GM19328 (cell line): ENCODE measurements around the gene BLM.
"Not testable (repeated sequence)": the region's sequence is repeated elsewhere in the genome, so short reads cannot be mapped to it uniquely, and the experiment has no call there.

Experiments
- ATAC-seq: cut with Tn5 transposase; IDR thresholded peaks from one replicate; pipeline ENCODE4 v1.9.1; 2021; ENCODE audit warnings: mild to moderate bottlenecking, moderate library complexity; ENCODE audit not compliant: unreplicated experiment

The BLM gene

DNA sequence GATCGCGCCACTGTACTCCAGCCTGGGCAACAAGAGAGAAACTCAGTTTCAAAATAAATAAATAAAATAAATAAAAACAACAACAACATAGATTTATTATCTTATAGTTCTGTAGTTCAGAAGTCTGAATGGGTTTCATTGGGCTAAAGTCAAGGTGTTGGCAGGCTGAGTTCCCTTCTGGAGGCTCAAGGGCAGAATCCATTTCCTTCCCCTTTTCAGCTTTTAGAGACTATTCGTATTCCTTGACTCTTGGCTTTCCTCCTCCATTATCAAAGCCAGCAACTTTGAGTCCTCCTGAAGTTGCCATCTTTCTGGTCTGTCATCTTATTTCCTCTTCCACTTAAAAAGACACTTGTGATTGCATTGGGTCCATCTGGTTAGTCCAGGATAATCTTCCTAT, 12.1 kb downstream of the BLM start:
- ATAC-seq, result no peak

DNA sequence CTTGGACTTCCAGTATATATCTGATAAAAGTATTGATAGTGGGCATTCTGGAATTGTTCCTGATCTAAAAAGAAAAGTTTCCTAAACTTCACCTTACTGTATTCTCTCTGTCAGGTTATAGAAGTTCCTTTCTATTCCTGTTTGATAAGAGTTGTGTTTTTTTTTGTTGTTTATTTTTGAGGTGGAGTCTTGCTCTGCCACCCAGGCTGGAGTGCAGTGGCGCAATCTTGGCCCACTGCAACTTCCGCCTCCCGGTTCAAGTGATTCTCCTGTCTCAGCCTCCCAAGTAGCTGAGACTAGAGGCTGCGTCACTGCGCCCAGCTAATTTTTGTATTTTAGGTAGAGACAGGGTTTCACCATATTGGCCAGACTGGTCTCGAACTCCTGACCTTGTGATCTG, 13.1 kb downstream of the BLM start:
- ATAC-seq, result no peak

DNA sequence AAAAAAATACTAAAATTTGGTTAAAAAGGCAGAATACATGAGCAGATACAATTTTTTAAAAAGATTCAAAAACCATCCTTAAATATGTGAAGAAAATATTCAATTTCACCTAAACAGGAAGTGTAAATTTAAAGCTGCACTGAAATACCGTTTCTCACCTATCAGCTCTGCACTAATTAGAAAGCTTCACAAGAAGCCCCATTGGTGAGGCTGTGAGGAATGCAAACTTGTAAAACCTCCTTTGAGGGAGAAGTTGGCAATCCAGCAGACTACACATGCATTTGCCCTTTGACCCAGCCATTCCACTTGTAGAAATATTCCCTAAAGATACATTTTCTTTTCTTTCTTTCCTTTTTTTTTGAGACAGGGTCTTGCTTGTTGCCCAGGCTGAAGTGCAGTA, 18.8 kb downstream of the BLM start:
- ATAC-seq, result no peak

DNA sequence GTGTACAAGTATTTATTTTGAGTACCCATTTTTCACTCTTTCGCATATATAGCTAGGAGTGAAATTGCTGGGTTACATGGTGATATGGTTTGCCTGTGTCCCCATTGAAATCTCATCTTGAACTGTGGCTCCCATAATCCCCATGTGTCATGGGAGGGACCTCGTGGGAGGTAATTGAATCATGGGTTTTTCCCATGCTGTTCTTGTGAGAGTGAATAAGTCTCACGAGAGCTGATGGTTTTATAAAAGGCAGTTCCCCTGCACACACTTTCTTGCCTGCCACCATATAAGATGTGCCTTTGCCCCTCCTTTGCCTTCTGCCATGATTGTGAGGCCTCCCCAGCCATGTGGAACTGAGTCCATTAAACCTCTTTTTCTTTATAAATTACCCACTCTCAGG, 23.4 kb downstream of the BLM start:
- not testable (repeated sequence) for ATAC-seq

DNA sequence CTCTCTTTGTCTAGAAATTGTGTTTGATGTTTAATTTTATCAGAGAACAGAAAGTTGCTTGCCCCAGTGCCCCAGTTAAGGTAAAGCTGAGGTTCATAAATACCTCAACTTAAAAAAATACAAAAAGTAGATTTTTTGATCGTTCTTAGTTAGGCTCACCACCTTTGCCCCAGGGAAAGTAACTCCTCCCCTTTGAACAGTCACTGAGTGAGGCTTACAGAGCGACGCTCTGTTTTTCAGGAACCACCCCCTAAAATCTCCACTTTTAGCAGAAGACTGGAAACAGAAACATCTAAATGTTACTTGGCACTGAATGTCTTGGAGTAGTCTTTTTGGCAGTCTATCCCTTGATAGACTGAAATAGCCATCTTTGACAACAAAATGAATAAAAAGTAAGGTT, 24.9 kb downstream of the BLM start:
- ATAC-seq, result no peak

DNA sequence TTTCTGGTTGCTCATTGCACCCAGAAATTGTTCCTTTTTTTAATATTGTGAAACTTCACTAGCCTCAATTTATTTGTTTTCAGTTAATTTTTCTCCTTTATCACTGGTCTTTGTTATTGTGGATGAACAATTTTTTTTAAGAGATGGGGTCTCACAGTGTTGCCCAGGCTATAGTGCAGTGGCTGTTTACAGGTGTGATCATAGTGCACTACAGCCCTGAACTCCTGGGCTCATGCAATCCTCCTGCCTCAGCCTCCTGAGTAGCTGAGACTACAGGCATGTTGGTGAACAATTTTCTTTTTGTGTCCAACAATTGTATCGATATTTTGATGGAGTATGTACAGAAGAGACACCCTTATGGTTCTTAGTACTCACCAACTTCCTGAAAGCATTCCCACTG, 26.3 kb downstream of the BLM start:
- ATAC-seq, result no peak

DNA sequence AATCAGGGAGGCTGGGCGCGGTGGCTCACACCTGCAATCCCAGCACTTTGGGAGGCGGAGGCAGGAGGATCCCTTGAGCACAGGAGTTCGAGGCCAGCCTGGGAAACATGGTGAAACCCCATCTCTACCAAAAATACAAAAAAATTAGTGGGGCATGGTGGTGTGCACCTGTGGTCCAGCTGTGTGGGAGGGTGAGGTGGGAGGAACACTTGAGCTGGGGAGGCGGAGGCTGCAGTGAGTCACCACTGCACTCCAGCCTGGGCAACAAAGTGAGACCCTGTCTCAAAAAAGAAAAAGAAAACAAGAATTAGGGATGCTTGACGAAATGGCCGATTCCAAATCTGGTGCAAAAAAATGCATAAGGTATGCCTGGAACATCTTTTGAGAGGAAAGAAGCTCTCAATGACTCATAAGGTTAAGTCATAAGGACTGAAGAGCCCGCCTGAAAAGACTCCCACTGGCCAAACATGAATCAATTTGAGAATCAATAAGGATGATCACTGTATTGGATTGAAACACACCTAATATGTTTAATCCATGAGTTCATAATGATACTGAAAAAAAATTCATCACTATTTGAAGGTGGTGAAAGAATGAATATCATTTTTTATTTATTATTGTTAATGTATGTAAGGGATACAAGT, 27.7 kb downstream of the BLM start:
- no peak for ATAC-seq

DNA sequence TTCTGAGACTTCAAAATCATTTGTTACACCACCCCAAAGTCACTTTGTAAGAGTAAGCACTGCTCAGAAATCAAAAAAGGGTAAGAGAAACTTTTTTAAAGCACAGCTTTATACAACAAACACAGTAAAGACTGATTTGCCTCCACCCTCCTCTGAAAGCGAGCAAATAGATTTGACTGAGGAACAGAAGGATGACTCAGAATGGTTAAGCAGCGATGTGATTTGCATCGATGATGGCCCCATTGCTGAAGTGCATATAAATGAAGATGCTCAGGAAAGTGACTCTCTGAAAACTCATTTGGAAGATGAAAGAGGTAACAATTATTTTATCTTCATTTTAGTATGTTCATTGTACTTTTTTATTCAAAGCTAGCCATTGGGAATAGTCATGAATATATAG, 32.6 kb downstream of the BLM start:
- ATAC-seq, result no peak

DNA sequence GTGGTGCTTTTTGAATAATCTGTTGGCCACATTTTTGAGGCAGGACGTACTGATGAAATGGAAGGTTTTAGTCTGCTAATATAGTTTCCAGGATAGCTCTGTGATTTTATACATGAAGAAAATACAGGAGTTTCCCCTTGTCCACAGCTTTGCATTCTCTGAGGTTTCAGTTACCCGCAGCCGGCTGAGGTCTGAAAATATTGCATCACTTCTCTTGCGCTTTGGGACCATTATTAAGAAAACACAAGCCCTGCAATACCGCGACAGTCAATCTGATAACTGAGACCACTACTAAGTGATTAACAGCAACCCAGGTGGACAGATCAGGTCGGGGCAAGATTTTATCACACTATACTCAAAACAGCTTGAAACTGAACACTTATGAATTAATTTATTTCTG, 33.0 kb downstream of the BLM start:
- no peak for ATAC-seq

DNA sequence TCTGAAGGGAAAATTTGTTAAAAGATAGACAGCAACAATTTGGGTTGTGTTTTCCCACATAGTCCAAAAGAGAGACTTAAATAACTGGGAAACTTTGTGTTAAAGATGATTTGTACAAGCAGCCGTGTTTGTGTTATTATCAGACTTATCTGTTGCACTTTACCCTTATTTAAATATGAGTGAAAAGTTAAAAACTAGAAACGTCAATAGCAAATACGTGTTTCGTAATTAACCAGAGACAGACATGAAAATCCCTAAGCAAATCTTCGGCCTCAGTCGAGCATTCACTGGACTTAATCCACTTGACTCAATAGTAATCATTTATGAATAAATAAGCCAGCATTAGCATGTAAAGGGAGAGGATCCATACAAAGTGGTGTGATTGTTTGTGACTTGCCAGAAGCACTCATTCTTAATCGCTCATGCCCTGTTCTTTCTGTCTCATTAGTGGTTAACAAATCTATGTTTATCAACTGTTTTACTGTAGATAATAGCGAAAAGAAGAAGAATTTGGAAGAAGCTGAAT, 34.2 kb downstream of the BLM start:
- no peak for ATAC-seq

DNA sequence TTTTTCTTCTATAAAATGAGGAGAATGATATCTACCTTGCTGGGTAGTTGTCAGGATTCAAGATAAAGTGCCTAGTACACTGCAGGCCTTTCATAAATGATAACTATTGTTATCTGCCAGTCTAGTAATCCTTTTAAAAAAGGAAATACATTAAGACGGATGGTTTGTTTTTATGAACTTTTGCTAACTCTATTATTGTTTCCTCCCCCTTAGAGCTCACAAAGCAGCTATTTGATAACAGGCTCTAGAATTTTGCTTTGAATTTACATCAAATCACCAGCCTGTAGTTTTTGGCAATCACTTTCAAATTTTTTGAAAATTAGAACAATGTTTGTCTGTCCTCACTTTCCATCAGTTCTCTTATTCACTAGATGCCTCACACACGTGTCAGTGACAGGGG, 39.8 kb downstream of the BLM start:
- no peak for ATAC-seq

DNA sequence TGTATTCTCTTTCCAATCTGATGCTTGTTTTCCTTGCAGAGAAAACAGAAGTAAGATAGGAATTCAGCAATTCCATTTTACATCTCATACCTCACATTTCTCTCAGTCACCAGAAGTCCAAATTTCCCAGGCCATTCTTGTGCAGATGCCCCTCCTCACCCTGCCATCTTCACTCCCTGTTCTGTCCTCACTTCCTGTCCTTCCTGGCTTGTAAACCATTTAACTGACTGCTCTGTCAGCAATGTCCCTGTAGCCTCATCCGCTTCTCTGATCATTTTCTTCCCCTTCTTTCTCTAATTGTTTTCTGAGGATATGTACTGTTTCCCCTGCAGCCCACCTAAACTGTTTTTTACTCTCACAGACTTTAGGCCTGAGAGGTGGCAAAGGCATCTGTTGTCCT, 40.3 kb downstream of the BLM start:
- ATAC-seq, result no peak

DNA sequence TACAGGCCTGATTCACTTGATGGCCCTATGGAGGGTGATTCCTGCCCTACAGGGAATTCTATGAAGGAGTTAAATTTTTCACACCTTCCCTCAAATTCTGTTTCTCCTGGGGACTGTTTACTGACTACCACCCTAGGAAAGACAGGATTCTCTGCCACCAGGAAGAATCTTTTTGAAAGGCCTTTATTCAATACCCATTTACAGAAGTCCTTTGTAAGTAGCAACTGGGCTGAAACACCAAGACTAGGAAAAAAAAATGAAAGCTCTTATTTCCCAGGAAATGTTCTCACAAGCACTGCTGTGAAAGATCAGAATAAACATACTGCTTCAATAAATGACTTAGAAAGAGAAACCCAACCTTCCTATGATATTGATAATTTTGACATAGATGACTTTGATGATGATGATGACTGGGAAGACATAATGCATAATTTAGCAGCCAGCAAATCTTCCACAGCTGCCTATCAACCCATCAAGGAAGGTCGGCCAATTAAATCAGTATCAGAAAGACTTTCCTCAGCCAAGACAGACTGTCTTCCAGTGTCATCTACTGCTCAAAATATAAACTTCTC, 43.6 kb downstream of the BLM start:
- ATAC-seq, result no peak

DNA sequence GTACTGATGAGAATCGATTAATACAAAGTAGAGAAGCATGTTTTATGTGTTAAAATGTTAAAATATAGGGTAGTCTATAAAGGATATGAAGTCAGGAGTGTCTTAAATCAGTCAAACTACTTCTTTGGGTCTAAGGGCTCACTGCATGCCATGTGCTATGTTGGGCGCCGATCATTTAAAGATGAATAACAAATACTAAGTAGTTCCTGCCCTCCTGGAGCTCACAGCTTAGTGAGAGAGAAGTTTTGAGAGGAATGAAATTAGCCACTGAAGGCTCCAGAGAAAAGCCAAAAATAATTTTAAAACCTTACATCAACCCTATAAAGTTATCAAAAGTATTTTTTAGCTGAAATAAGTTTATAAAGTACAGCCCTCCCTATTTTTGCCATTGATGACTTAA, 44.5 kb downstream of the BLM start:
- ATAC-seq, result no peak

DNA sequence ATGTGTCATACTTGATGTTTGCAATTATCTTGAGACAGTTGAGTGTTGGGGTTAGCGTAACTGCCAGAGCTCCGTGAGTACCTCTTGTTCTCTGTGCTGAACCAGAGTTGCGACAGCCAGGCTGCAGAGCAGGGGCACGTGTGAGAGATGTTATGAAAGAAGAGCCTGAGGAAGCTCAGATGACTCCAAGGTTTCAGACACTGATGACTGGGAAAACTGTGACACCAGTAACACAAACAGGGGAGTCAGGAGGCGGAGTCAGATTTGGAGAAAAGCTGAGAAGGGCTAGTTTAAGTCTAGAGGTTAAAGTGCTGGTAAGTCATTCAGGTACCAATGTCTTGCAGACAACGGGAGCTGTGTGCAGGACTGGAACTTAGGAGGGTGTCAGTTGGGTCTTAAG, 45.0 kb downstream of the BLM start:
- no peak for ATAC-seq

DNA sequence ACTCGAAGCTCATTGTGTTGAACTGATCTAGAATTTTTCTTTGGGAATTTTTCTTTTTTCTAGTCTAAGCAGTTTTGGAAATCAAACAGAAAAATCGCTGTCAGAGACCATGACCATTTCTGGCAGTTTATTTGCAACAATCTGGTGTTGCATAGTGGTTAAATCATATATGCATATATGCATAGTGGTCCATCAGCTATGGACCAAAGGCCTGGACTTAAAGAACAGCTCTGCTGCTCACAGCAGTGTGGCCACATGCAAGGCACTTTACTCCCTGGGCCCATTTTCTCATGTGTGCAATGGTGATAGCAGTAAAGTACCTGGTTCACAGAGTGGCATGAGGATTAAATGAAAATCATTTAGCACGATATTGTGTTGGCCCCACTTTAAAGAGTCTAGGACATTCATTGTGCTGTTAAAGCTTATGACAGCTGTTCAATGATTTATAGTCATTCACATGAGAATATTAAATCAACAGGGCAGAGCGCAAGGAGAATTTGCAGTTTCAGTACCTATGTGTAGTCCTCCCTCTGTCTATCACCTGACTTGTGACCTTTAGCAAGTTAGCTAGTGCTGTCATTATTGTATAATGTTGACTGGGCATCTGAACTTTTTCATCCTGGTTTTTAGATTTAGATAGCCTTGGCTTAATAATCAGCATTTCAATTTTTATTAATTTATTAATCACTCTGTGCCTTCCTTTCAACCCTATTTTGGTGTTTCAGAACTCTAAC, 46.4 kb downstream of the BLM start:
- no peak for ATAC-seq

DNA sequence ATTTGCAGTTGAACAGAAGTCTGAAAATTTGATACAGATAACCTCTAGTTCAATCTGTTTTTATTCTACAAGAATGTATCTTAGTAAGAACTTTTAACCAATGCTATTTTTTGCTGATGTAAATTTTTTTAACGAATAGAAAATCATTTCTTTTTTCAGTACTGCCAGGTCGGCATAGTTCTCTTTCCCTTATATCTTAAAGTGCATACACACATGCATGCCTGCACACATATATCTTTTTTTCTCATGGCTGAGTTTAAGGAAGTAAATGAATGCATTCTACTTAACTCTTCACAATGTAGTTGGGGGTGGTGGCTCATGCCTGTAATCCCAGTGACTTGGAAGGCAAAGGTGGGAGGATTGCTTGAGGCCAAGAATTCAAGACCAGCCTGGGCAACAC, 48.4 kb downstream of the BLM start:
- ATAC-seq, result no peak

DNA sequence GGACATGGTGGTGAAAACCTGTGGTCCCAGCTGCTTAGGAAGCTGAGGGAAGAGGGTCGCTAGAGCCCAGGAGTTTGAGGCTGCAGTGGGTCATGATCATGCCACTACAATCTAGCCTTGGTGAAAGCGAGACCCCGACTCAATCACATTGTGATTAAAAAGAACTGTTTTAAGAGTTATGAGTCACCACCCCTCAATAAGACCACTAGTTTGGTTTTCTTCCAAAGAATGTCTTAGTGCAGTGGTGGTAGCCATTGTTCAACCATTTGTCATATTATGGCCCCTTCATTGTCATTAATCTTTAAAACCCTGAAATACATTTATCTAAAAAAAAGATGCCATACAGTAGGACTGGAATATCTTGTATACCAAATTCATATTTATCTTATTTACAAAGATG, 48.8 kb downstream of the BLM start:
- no peak for ATAC-seq

DNA sequence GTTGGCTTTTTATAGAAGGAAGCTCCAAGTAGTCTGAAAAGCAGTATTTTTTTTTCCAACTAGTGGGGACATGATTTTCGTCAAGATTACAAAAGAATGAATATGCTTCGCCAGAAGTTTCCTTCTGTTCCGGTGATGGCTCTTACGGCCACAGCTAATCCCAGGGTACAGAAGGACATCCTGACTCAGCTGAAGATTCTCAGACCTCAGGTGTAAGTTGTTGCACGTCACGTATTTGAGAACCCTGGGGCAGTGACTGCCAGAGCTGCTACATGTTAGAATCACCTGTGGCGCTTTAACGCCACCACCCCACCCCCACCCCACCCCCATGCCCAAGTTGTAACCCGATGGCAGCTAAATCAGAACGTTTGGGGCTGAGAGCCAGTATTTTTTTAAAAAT, 52.2 kb downstream of the BLM start:
- no peak for ATAC-seq

DNA sequence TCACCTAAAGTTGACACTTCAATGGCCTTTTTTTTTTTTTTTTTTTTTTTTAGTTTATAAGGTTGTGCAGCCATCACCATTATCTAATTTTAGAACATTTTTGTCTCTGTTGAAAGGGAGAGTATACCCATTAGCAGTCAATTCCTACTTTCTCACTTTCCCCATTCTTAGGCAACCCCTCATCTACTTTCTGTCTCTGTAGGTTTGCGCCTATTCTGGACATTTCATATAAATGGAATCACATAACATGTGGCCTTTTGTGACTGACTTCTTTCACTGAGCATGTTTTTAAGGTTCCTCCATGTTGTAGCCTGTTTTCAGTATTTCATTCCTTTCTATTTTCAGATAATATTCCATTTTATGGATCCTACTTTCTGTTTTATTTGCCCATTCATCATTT, 56.3 kb downstream of the BLM start:
- ATAC-seq, result no peak

DNA sequence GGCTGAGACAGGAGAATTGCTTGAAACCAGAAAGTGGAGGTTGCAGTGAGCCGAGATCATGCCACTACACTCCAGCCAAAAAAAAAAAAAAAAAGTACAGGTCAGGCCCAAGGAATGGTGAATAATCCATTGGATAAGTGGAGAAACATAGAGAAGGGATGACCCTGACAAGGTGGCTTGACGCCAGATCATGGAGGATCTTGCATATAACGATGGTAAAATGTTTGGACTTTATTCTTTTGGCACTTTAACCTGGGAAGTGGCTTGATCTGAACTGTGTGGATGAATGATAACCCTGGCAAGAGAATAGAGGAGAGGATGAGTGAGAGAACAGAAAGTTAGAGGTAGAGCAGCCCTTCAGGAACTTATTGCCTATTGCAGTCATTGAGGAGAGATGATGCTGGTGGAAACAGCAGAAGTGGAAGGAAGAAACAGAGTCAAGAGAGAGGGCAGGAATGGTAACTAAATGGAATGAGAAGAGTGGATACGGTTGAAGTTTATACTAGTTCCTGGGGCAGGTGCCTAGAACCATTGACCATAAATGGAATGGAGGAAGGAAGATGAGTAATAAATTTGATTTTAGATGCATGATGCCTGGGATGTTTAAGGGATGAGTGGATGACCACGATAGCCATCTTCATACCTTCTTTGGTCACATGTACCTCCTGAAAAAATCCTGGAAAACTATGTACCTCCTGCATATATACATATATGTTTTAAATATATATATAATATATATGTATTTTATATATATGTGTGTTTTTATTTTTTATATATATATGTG, 57.8 kb downstream of the BLM start:
- no peak for ATAC-seq

DNA sequence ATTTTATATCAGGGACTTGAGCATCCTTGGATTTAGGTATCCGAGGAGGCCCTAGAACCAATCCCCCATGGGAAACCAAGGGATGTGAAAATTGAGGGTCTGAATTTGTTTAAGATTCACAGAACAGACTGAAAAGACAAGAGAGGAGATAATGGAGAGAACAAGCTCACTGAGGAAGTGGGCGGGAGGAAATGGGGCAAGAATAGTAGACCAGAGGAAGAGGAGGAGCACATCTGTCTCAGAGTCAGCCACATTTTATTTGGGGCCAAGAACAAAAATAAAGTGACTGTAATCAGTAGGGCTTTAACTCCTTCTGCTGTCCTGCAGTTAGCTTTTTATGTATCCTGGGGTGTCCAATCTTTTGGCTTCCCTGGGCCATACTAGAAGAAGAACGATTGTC, 63.8 kb downstream of the BLM start:
- no peak for ATAC-seq
